ENCODE data around the gene LRCH1.
"Not testable (repeated sequence)": the region's sequence is repeated elsewhere in the genome, so short reads cannot be mapped to it uniquely, and the experiment has no call there.

The LRCH1 gene, protein sequence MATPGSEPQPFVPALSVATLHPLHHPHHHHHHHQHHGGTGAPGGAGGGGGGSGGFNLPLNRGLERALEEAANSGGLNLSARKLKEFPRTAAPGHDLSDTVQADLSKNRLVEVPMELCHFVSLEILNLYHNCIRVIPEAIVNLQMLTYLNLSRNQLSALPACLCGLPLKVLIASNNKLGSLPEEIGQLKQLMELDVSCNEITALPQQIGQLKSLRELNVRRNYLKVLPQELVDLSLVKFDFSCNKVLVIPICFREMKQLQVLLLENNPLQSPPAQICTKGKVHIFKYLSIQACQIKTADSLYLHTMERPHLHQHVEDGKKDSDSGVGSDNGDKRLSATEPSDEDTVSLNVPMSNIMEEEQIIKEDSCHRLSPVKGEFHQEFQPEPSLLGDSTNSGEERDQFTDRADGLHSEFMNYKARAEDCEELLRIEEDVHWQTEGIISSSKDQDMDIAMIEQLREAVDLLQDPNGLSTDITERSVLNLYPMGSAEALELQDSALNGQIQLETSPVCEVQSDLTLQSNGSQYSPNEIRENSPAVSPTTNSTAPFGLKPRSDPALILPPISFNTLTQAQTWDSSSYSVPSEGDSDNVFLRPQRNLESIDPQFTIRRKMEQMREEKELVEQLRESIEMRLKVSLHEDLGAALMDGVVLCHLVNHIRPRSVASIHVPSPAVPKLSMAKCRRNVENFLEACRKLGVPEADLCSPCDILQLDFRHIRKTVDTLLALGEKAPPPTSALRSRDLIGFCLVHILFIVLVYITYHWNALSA

DNA sequence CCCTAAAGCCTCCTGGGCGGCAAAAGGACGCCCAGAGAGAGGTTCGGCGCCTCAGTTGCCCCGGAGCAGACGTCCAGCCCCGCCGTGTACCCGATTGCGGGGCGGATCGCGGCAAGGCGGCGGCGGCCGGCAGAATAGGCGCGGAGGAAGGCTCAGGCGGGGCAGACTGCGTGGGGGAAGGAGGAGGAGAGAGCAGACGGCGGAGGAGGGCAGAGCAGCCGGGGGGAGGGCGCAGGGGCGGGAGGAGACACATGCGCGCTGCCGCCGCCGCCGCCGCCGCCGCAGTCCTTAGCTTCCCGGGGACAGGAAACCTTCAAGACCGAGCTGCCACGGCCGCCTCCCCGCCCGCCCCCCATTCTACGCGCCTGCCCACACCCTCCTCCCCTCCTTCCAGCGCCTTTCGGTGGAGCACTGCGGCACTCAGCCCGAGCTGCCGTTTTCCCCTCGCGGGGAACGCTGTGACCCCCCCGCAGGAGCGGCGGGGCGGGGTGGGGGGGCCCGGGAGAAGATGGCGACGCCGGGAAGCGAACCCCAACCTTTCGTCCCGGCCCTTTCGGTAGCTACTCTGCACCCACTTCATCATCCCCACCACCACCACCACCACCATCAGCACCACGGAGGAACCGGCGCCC, at the start of gene LRCH1:
Gene LRCH1 (plus strand): TSS at position 282 of the 632 bp plus-strand sequence. CDS start 227 bp downstream, at position 509.
- H3K4me1 Mint-ChIP-seq = peaks cover 44% of the 10 kb centered on the region

DNA sequence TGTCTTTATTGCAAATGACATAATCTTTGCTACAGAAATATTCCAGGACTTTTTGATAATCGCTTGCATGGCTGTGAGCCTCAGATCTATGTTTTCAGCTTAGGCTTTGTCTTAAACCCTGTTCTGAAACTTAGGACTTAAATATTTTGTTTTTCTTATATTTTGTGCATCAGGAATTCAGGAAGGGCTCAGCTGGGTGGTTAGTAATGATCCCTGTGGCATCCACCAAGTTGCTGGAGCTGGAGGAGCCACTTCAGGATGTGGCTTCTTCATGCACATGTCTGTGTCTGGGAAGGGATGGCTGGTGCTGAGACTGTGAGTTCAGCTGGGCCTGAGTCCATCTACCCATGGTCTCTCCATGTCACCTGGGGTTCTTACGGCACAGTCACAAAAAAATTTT, 48.9 kb upstream of the LRCH1 start:
- Mint-ChIP-seq H3K36me3 (ENCODE audit: insufficient read depth) (no peaks in the 10 kb centered on the region), H3K27ac (ENCODE audit: low read depth) (no peak overlapping the region), H3K4me1 (no peaks in the 10 kb centered on the region), H3K27me3 (peaks cover 24% of the 10 kb centered on the region), H3K9me3 (no peaks in the 10 kb centered on the region), H3K4me3 (no peak overlapping the region)
- no peak for ATAC-seq (replicated peaks; ENCODE audit: extremely low read depth, poor library complexity, severe bottlenecking)
- DNase-seq (ENCODE audit: low spot score in 2 of 2) = no peak

More for the DNA sequence above, at the start of gene LRCH1:
- DNase-seq (ENCODE audit: low spot score in 2 of 2) (peak; percentile 58 to 66), ATAC-seq (replicated peaks; ENCODE audit: extremely low read depth, poor library complexity, severe bottlenecking) (peak; percentile 79)
- Mint-ChIP-seq H3K36me3 (ENCODE audit: insufficient read depth) (peaks cover 15% of the 10 kb centered on the region), H3K27ac (ENCODE audit: low read depth) (peak within 1 kb of the TSS; percentile 89), H3K4me3 (peak within 1 kb of the TSS; percentile 85), H3K9me3 (no peaks in the 10 kb centered on the region), H3K27me3 (peaks cover 13% of the 10 kb centered on the region)

DNA sequence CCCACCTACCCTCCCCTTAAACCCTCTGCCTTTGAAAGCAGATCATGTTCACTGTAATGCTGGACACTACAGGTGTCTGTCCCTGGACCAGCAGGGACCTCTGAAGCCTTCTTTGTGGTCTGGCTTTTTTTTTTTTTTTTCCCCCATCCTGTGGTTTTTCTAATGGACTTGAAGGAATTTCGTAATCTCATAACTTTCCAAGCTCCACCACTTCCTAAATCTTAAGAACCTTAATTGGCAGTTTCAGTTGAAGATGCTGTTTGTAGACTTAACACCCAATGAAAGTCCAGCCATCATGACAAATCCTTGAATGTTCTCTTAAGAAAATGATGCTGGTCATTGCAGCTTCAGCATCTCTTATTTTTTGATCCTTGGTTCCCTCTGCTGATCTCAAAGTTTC, 45.0 kb upstream of the LRCH1 start:
- Mint-ChIP-seq H3K27ac (ENCODE audit: low read depth) (no peak overlapping the region), H3K4me1 (no peaks in the 10 kb centered on the region)
- DNase-seq (ENCODE audit: low spot score in 2 of 2) = no peak

DNA sequence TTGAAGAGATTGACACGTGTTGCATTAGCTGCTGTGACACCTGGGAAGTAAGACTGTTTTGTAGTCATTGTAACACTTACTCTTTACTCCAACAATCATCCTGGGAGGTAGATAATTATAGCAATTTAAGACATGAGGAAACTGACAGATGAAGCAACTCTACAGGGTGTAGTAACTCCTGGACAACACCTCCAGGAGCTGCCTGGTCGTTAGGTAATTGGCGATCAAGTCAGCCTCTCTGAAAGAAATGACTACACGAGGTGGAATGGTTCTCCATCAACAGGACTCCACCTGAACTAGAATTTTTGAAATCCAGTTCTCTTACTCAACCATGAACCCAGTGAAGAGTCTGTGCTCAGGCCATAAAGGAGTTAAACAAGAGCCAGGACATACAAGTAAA, 43.0 kb upstream of the LRCH1 start:
- Mint-ChIP-seq H3K36me3 (ENCODE audit: insufficient read depth) (no peaks in the 10 kb centered on the region), H3K9me3 (no peaks in the 10 kb centered on the region), H3K27me3 (peaks cover 45% of the 10 kb centered on the region), H3K4me3 (no peak overlapping the region), H3K27ac (ENCODE audit: low read depth) (no peak overlapping the region), H3K4me1 (no peaks in the 10 kb centered on the region)
- no peak for ATAC-seq (replicated peaks; ENCODE audit: extremely low read depth, poor library complexity, severe bottlenecking)
- DNase-seq (ENCODE audit: low spot score in 2 of 2) = no peak

More for the DNA sequence above, 45.0 kb upstream of the LRCH1 start:
- ATAC-seq (replicated peaks; ENCODE audit: extremely low read depth, poor library complexity, severe bottlenecking) = no peak
- no peaks in the 10 kb centered on the region for H3K36me3 Mint-ChIP-seq (ENCODE audit: insufficient read depth)
- no peak overlapping the region for H3K4me3 Mint-ChIP-seq
- H3K27me3 Mint-ChIP-seq = peaks cover 34% of the 10 kb centered on the region
- H3K9me3 Mint-ChIP-seq = no peaks in the 10 kb centered on the region

DNA sequence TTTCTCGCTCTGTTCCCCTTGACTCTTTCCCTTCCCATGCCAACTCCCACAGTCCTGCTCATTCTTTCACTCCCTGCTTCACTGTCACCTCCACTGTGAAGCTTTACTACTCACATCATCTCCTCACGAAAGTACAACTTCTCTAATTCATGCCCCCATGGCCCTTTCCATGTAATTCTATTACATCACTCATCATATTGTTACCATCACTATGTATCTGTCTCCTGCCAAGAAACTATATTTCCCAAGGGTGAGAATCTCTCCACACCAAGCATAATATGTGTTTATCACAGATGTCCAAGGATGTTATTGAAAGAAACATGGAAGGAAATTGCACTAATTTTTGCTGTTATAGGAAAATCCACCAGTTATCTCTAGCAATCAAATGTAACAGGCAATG, 37.2 kb upstream of the LRCH1 start:
- no peak overlapping the region for H3K27ac Mint-ChIP-seq (ENCODE audit: low read depth)
- no peak for ATAC-seq (replicated peaks; ENCODE audit: extremely low read depth, poor library complexity, severe bottlenecking)
- H3K4me1 Mint-ChIP-seq = no peaks in the 10 kb centered on the region

DNA sequence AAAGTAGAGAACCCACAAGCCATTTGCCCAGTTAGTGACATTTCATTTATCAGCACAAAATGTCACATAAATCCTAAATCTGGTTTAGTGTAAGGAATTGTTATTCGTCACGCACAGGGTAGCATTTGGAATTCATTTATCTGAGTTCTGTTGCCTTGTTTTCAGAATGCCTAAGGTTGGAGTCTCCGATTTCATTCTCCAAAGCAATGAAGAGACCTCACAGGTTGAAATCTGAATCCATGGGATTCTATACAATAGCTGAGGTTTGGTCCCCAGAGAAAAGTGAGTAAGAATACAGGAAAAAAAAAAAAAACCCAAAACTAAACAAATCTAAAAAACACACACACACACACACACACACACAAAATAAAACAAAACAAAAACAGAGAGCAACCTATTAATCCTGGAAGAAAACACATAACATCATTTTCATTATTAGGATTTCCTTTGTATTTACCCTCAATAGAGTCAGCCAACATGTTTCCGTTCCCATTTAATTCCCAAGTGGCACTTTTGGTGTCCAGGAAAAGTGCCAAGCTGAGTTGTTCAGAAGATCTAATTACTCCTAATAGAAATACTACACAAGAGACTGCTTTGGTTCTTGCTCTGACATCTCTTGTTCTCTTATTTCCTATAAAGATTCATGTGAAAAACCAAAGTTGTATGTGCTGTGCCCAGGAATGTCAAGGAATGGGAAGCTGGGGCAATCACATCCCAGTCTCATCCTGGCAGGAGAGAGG, 36.2 kb upstream of the LRCH1 start:
- H3K36me3 Mint-ChIP-seq (ENCODE audit: insufficient read depth) = peaks cover 1% of the 10 kb centered on the region
- peaks cover 51% of the 10 kb centered on the region for H3K27me3 Mint-ChIP-seq
- no peaks in the 10 kb centered on the region for H3K9me3 Mint-ChIP-seq
- DNase-seq (ENCODE audit: low spot score in 2 of 2) = no peak
- no peaks in the 10 kb centered on the region for H3K4me1 Mint-ChIP-seq
- no peak for ATAC-seq (replicated peaks; ENCODE audit: extremely low read depth, poor library complexity, severe bottlenecking)
- H3K4me3 Mint-ChIP-seq = no peak overlapping the region
- H3K27ac Mint-ChIP-seq (ENCODE audit: low read depth) = no peak overlapping the region

More for the DNA sequence above, 37.2 kb upstream of the LRCH1 start:
- DNase-seq (ENCODE audit: low spot score in 2 of 2) = no peak
- Mint-ChIP-seq H3K4me3 (no peak overlapping the region), H3K9me3 (no peaks in the 10 kb centered on the region), H3K36me3 (ENCODE audit: insufficient read depth) (peaks cover 1% of the 10 kb centered on the region), H3K27me3 (peaks cover 51% of the 10 kb centered on the region)

DNA sequence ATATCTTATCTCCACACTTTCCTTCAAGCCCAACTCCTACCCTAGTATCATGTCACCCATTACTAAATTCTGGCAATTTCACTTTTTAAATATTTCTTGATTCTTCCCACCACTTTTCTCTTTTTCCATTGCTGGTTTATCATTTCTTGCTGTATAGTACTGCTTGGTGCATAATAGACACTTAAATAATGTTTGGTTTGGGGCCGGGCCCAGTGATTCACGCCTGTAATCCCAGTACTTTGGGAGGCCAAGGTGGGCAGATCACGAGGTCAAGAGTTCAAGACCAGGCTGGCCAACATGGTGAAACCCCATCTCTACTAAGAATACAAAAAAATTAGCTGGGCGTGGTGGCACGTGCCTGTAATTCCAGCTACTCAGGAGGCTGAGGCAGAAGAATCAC, 35.2 kb upstream of the LRCH1 start:
- H3K36me3 Mint-ChIP-seq (ENCODE audit: insufficient read depth); ATAC-seq (replicated peaks; ENCODE audit: extremely low read depth, poor library complexity, severe bottlenecking); H3K4me1 Mint-ChIP-seq: not testable (repeated sequence)

DNA sequence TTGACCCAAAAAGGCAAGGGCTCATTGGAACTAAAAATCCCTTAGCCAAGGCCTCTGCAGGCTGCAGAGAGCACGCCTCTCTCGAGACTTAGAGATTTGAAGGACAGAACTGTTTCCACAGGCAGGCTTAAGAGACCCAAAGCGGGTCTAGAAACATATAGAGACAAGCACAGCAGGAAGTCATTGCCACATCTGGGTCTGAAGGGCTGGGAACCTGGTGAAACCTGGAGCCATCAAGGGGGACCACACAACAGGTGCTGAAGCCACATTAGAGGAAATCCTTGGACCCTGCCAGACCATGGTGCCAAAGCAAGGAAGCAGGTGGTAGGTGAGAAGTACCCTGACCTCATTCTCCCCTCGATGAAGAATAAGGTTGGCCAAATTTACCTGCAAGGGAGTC, 33.8 kb upstream of the LRCH1 start:
- no peak overlapping the region for H3K27ac Mint-ChIP-seq (ENCODE audit: low read depth)

More for the DNA sequence above, 35.2 kb upstream of the LRCH1 start:
- H3K27ac Mint-ChIP-seq (ENCODE audit: low read depth); H3K9me3 Mint-ChIP-seq; DNase-seq (ENCODE audit: low spot score in 2 of 2); H3K4me3 Mint-ChIP-seq: not testable (repeated sequence)
- peaks cover 51% of the 10 kb centered on the region for H3K27me3 Mint-ChIP-seq

DNA sequence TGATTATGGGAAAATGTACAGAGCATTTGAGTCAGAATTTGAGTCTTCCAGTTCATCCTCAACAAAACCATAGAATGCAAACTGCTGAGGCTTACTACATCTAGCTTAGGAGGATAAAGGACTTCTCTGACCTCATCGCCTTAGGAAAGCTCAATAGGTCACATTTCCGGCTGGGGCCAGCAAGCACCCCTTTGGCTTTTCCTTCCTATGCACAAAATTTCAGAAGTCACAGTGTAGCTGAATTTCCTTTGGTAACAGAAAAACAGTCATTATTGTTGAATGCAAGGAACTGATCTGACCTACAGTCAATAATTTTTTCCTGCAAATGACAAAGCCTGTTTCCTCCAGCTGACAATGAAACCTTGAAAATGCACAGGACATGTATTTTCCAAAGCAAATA, 32.8 kb upstream of the LRCH1 start:
- Mint-ChIP-seq H3K27ac (ENCODE audit: low read depth) (no peak overlapping the region), H3K9me3 (no peaks in the 10 kb centered on the region), H3K4me1 (no peaks in the 10 kb centered on the region), H3K27me3 (peaks cover 41% of the 10 kb centered on the region), H3K36me3 (ENCODE audit: insufficient read depth) (peaks cover 1% of the 10 kb centered on the region), H3K4me3 (no peak overlapping the region)
- no peak for ATAC-seq (replicated peaks; ENCODE audit: extremely low read depth, poor library complexity, severe bottlenecking)
- no peak for DNase-seq (ENCODE audit: low spot score in 2 of 2)

More for the DNA sequence above, 33.8 kb upstream of the LRCH1 start:
- Mint-ChIP-seq H3K4me1 (no peaks in the 10 kb centered on the region), H3K9me3 (no peaks in the 10 kb centered on the region), H3K27me3 (peaks cover 46% of the 10 kb centered on the region), H3K36me3 (ENCODE audit: insufficient read depth) (peaks cover 1% of the 10 kb centered on the region), H3K4me3 (no peak overlapping the region)
- ATAC-seq (replicated peaks; ENCODE audit: extremely low read depth, poor library complexity, severe bottlenecking) (no peak), DNase-seq (ENCODE audit: low spot score in 2 of 2) (no peak)

DNA sequence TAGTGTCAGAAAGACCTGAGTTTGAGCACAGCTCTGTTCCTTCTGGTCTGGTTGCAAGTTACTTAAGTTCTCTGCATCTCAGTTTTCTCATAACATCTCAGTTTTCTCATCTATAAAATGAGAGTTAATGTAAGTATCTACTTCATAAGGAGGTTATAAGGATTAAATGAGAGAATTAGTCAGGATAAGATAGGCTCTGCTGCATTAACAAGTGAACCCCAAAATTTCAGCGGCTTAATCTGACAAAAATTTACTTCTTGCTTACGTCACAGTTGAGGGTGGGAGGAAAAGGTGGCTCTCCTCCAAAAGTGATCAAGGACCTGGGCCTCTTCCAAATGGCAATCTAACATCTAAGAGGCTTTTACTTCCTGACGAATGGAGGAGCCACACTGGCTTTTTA, 31.5 kb upstream of the LRCH1 start:
- Mint-ChIP-seq H3K27ac (ENCODE audit: low read depth) (no peak overlapping the region), H3K36me3 (ENCODE audit: insufficient read depth) (peaks cover 1% of the 10 kb centered on the region), H3K4me3 (no peak overlapping the region), H3K9me3 (no peaks in the 10 kb centered on the region), H3K4me1 (no peaks in the 10 kb centered on the region), H3K27me3 (peaks cover 39% of the 10 kb centered on the region)
- ATAC-seq (replicated peaks; ENCODE audit: extremely low read depth, poor library complexity, severe bottlenecking) = no peak
- no peak for DNase-seq (ENCODE audit: low spot score in 2 of 2)

DNA sequence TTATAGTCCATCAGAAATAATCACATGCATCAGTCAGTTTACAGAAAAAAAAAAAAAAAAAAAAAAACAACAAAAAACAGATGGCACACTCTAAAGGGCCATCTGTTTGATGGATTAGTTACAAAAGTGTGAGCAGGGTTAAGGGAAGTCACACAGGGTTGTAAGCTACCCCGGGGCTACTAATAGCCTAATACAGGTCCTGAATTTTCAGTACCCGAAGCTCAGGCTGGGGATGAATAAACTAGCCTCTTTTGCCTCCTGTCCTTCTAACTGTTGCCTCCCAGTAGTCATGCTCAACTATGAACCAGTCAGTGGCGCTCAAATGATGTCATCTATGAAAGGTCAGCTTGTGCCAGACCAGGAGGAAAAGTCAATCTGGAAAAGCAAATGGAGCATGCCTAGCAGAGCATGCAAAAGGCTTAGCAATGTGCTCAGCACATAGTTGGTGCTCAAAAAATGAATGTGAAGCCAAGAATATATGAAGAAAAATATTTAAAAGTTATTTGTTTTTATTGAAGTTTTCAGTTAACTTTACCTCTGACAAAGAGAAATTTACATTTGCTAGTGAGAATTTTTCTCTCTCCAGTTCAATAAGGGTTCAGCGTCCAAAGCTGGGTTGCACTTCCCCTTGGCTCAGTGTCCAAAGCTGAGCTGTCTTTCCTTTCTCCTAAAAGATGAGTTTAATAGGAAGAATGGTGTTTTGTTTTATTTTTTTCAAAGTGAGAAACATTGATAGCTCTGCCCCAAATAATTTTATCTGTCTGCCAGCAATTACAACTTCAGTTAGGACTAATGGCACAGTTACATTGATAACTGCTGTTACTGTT, 30.8 kb upstream of the LRCH1 start:
- H3K4me1 Mint-ChIP-seq = no peaks in the 10 kb centered on the region
- H3K9me3 Mint-ChIP-seq = no peaks in the 10 kb centered on the region
- ATAC-seq (replicated peaks; ENCODE audit: extremely low read depth, poor library complexity, severe bottlenecking) (no peak), DNase-seq (ENCODE audit: low spot score in 2 of 2) (no peak)
- no peaks in the 10 kb centered on the region for H3K36me3 Mint-ChIP-seq (ENCODE audit: insufficient read depth)
- H3K27ac Mint-ChIP-seq (ENCODE audit: low read depth) = no peak overlapping the region
- peaks cover 38% of the 10 kb centered on the region for H3K27me3 Mint-ChIP-seq
- H3K4me3 Mint-ChIP-seq = no peak overlapping the region

DNA sequence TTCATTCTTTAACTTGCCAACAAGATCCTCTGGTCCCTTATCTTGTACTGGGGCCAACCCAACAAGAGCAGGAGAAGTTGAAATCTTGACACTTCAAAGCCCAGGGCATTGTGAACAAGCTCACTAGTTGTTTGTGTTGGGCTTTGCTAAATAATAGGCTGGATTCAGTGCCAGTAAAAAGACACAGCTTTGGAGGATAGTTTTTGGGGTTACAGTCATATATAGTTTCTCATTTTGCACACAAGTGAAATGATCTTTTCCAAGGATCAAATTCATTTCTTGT, 30.3 kb upstream of the LRCH1 start:
- H3K27me3 Mint-ChIP-seq = peaks cover 33% of the 10 kb centered on the region
- H3K4me3 Mint-ChIP-seq = no peak overlapping the region
- no peaks in the 10 kb centered on the region for H3K4me1 Mint-ChIP-seq
- no peaks in the 10 kb centered on the region for H3K36me3 Mint-ChIP-seq (ENCODE audit: insufficient read depth)
- ATAC-seq (replicated peaks; ENCODE audit: extremely low read depth, poor library complexity, severe bottlenecking) (no peak), DNase-seq (ENCODE audit: low spot score in 2 of 2) (no peak)
- H3K27ac Mint-ChIP-seq (ENCODE audit: low read depth) = no peak overlapping the region
- H3K9me3 Mint-ChIP-seq = no peaks in the 10 kb centered on the region

All from central memory CD8-positive, alpha-beta T cell (primary cell).